Activated T-cell treated with anti-CD3 and anti-CD28 coated beads, Interleukin-2, amount 50 U/mL, for 48 hours (primary cell): Measurements from ENCODE around the gene CYP39A1.
"Not testable (repeated sequence)": the region's sequence is repeated elsewhere in the genome, so short reads cannot be mapped to it uniquely, and the experiment has no call there.

Experiments used
- DNase-seq, 2 experiments: peaks; one replicate each; pipeline ENCODE4 v3.0.0-alpha.2; 2020

The CYP39A1 gene

DNA sequence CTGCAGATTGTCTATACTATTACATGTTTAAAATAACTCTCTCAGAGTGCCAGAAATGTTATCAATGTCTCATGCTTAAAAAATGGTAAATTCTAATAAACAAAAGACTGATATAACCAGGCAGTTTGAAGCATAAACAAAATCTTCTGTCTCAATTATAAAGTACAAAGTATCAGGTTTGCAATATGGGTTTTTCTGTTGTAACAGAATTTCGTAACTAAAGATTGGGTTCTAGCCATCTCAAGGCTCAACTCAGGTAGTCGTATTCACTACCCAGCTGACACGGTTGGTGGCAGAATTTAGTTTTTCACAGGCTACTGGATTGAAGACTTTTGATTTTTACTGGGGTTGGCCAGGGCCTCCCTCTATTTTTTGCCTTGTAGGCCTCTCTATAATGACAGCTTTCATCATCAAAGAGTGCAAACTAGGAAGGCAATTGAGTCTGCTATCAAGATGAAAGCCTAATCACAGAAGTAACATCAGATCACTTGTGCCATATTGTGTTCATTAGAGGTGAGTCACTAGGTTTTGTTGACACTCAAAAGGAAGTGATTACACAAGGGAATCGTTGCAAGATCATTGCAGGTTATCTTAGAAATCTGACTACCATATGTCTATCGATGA, 3.6 kb downstream of the CYP39A1 start:
- DNase-seq, result no peak

DNA sequence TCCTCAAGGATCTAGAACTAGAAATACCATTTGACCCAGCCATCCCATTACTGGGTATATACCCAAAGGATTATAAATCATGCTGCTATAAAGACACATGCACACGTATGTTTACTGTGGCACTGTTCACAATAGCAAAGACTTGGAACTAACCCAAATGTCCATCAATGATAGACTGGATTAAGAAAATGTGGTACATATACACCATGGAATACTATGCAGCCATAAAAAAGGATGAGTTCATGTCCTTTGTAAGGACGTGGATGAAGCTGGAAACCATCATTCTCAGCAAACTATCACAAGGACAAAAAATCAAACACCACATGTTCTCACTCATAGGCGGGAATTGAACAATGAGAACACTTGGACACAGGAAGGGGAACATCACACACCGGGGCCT, 4.5 kb downstream of the CYP39A1 start:
- not testable (repeated sequence) for DNase-seq

DNA sequence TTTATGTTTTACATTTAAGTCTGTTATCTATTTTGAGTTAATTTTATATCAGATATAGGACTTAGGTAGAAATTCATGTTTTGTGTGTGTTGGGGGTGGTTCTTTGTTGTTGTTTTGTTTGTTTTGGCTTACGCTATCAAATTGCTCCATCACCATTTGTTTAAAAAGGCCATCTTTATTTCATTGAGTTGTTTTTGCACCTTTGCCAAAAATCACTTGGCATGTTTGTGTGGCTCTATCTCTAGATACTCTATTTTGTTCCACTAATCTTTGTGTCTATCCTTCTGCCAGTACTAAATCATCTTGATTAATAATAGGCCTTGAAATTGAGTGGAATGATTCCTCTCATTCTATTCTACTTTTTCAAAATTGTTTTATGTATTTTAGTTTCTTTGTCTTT, 7.4 kb downstream of the CYP39A1 start:
- no peak for DNase-seq

DNA sequence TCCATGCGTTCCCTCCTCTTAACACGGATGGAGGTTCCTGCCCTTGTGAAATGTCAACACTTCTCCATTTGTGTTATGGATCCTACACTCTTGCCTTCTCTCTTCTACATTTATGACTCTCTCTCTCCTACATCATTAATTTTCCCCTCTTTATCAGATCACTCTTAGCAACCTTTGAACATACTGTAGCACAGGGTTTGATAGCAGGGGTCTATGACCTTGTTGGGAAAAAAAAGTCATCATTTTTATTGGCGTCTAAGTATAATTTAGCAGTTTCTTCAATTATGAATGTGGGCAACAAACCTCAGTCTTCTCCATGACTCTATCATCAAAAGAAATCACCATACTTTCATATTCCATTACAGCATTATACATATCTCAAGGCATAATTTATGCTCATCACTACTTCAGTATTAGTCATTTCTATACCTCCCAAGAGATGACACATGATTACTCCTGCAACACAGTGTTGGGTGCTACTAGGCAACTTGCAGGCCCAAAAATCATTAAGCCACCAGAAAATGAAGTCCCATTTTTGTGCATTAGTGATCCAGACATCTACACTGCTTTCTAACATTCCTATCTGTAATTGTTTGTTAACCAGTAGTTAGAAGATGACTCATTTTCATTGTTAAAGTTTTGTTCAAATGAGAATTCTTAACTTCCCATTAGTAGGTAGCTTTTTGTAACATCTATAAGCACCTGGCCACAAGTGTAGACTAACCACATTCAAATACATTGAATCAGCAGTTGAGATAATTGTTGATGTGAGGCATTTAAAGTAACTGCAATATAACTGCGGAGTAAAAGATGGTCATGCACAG, 9.5 kb downstream of the CYP39A1 start:
- DNase-seq, result no peak

DNA sequence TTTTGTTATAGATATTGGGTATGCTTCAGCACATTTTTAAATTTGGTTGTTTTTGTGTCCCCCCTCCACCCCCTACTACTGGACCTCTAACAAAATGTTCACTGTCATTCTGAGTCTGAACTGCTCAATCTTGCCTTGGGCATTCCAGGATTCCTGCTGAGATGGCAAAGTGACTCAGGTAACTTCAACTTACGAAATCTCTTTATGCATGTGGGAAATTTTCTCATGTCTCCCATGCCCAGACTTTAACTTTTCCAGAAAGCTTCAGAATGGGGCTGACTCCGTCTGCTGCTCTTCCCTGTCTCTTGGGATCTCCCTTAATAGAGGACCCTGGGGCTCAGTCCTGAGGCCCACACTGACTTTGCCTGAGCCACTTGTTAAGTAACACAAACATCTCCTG, 14.0 kb downstream of the CYP39A1 start:
- no peak for DNase-seq

DNA sequence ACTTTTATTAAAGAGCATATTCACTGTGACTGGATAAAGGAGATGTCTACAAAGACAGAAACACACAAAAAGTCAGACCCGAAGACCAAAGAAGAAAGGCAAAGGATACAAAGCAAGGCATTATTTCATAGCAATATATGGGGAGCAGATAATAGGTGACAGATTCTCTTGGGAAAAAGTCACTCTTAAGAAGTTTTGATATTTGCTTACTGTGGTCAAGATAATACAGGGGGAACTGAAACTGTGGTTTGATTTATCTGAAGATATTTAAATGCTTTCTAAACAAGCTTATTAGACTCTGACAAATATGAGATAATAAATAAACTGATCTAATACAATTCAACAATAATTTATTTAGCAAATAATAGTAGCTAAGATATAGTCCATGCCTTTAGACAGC, 14.7 kb downstream of the CYP39A1 start:
- no peak for DNase-seq

DNA sequence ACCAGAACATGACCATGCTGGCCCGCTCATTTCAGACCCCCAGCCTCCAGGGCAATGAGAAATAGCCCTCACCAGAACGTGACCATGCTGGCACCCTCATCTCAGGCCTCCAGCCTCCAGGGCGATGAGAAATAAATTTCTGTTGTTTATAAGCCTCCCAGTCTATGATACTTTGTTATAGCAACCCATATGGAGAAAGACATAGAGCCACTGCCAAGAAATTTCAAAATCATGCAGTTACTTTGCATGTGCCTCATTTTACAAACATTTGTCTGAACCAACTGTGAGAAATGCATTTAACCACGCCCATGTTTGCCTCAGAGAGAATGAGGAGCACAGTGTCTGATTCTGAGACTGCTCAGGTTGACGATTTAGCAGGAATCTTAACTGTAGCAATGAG, 15.5 kb downstream of the CYP39A1 start:
- DNase-seq, result no peak

DNA sequence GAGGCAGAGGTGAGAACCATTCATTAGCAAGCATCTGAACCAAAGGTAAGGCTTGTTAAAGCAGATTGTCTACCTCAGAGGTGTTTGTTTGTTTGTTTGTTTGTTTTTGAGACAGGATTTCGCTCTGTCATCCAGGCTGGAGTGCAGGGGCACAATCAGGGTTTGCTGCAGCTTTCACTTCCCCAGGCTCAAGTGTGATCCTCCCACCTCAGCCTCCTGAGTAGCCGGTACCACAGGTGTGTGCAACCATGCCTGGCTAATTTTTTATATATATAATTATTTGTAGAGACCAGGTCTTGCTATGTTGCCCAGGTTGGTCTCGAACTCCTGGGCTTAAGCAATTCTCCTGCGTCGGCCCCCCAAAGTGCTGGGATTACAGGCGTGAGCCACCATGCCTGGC, 17.2 kb downstream of the CYP39A1 start:
- no peak for DNase-seq

DNA sequence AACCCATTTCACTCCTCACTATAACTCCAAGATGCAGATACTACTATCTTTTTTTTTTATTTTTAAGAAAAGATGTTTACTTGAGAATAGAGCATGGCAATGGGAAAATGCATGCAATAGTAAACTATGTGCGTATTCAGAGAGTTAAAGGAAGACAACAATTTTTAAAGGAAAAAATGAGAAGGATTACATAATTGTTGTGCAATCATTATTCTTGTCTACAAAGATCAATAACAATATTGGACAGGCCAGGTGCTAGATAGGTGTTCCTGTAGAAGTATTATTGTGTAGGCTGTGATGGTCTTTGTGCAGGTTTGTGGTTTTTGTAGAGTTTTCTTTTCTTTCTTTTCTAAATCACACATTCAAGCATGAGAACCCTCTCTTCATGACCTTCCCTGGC, 20.6 kb downstream of the CYP39A1 start:
- no peak for DNase-seq

DNA sequence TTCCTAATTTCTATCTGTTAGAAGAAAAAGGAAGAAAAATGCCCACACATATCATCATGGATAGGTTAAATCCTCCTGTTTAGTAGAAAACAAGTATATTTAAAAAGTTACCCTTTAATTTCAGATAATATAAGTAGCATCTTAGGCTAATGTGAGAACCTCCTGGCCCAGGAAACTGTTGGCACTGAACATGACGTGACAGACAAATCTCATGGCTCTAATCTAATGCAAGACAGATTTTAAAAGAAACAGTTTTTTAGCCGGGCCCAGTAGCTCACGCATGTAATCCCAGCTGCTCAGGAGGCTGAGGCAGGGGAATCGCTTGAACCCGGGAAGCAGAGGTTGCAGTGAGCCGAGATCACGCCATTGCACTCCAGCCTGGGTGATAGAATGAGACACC, 22.9 kb downstream of the CYP39A1 start:
- DNase-seq, result no peak

DNA sequence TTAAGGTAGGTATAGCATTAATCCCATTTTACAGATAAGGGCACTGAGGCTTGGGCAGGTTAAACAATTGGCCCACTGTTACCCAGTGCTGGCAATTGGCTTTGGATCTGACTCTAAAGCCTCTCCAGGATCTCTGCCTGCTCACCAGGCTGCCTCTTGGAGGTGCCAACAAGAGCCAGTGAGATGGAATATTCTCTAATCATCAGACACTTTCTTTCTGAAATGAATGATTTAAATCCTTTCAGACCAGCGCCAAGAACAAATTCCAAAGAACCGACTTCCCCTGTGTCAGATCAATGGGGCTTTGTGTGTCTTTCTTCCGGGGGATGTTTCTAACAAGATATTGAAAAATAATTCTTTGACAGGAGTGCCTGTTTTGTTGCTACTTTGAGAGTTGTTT, 23.6 kb downstream of the CYP39A1 start:
- DNase-seq, result no peak

DNA sequence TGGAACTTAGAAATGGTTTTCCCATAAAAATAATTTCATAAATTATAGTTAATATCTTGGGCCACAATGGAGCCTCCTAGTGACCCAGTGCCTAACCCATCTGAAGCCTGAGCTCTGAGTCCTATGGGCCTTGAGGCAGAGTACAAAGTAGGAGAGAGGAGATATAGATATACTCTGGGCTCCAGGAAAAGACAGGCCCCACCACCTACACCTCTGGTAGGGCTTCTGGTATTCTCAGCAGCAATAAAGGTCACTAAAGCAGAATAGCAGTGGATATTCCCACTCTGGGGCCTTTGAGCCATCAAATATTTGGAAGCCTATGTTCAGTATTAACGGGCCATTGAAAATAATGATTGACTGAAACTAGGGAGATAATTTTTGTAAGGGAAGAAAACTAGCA, 24.1 kb downstream of the CYP39A1 start:
- DNase-seq, result no peak

DNA sequence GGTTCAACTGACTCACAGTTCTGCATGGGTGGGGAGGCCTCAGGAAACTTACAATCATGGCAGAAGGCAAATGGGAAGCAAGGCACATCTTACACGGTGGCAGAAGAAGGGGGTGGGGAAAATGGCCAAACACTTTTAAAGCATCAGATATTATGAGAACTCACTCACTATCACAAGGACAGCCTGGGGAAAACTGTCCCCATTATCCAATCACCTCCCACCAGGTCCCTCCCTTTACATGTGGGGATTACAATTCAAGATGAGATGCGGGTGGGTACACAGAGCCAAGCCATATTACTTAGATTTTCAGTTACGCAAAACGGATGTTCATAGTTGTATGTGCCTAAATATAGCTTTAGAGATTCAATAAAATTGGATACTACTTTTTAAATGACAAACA, 25.6 kb downstream of the CYP39A1 start:
- no peak for DNase-seq

DNA sequence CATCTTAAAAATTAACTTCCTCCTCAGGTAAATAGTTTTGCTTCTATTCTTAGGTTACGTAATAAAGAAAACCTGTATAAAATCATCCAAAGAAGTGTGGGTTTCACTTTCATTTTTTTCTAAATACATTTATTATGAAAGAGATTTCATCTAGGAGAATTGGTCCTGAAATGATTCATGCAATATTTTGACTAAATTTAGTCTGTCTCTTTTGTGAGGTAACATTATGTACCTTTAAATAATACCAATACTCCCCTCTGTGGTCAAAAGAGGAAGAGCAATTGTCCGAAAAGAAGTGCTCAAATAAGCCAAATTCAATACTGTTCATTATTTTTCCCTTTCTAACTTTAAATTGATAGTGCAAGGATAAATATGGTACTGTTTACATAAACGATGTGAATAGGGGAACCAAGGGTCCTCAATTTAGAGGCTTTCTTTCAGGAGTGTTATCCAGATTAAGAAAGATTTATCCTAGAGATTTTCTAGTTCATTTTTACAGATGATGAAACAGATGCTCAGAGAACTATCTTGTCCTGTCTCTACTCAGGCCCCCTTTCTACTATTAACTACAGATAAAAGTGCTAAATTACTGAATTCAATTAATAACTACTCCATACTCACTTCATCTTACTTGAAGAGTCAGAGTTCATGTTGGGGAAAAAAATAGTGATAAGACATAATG, 26.2 kb downstream of the CYP39A1 start:
- no peak for DNase-seq

DNA sequence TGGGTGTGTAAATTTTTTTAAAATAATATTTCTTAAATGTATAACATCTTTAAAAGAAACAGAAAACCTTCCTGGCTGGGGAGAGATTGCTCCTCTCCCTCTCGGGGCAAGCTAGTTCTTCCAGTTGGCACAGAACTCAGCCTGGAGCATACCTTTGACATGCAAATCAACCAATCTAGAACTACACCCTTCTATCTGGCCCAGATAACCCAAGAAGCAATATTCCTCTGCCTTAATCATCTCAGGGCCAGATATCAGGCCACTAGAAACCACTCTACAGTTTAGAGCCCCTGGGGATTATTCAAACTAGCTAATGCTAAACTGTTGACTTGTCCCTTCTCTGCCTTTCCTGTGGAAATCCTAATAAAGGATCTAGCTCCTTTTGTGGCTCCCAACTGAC, 33.9 kb downstream of the CYP39A1 start:
- DNase-seq, result no peak

DNA sequence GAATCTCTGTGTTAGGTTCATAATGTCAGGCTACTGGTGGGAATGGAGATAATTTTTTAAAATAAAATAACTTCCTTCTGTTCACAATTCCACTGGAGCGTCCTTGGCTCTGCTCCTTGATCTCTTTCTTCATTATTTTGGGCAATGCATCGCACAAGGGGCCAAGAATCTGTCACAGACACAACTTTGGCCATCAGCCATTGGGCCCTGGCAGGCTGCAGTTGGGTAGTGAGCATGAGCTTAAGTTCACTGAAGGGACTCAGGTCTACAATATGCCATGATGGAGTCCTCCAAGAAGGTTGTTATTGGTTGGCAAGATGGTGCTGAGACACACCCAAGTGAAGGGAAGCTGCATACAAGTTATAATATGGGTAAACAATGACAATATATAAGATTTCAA, 40.0 kb downstream of the CYP39A1 start:
- no peak for DNase-seq

DNA sequence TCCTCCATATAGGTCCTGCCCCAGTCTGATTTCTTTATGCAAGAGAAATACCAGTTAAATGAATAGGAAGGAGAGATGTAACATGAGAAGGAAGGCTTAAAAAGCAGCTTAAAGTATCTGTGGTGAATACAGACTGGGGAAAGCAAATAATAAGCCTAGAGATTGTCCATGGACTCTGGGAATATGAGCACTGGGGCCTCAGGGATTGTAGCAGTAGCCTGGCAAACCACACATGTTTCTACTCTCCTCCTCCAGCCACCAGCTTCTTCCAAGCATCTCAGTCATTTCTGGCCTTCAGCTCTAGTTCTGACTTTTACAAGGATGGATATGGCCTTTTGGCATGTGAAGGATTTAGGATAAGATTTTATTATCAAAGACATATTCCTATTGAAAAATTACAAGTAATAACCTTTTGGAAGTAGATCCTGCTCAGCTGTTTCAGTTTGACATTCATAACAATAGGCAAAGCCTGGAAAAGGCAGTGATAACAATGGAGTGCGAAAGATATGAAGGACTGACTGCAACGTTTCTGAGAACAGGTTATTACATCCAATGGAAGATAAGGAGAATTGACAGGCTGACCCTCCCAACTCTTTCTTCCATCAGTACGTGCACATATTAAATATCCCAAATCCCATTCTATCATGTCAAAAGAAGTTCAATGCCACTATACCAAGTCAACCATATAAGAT, 41.6 kb downstream of the CYP39A1 start:
- no peak for DNase-seq

DNA sequence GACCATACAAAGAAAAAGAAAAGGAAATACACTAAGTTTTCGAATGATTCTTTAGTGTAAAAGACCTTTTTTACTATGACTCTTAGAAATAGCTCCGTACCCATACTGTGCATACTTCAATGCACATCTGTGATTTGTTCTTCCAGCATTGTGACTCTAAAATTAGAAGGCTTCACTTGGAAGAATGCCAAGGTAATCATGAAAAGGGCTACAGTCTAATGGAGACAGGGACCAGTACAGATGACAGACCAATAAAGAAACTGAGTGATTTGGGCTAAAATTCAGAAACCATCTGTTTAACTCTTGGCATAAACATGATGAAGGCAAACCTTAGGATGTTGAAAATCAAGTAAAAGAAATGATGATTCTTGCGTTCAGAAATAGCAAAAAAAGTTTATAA, 46.3 kb downstream of the CYP39A1 start:
- DNase-seq, result no peak

DNA sequence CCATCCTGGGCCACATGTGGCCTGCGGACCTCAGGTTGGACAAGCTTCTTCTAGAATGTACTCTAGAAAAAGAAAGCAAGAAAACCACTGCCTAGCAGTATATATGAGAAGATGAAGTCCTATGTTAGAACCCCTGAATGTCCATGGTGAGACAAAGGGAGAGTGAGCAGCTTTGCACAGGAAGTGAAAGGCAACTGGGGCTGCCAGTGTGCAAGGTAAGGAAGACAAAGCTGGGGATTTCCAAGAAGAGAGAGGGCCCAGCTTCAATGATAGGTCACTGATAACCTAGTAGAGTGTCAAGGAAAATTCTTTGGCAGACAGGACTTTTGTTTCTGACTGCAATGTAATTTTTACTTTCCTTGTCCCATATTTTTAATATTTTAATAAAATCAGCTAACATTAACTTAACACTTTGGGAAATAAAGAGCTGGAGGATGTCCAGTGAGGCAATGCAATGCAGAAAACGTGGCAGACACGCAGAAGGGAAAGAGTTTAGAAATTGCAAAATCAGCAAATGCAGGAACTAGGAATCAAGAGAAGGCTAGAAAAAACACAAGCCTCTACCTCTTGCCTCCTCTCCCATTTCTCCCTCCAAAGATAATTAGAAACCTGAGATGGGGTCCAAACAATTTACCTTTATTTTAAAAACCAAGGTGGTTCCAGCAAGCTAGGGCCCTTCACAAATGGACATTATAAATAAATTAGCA, 47.4 kb downstream of the CYP39A1 start:
- no peak for DNase-seq

DNA sequence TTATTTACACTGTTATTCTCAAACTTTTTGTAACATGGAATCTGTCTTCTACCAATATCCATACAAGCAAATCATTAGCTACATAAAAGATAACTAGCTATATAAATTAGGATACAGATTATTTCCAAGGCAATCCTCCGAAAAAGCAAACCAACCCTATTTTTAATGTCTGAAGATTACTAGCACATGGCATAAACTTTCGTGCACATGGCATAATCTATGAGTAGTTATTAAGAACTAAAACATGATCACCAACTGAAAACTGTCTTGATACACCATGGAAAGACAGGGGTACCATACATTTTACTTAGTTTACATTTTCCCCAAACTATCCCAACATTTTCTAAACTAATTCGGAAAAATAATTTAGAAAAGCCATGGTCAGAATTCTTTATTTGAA, 54.4 kb downstream of the CYP39A1 start:
- DNase-seq, result no peak

DNA sequence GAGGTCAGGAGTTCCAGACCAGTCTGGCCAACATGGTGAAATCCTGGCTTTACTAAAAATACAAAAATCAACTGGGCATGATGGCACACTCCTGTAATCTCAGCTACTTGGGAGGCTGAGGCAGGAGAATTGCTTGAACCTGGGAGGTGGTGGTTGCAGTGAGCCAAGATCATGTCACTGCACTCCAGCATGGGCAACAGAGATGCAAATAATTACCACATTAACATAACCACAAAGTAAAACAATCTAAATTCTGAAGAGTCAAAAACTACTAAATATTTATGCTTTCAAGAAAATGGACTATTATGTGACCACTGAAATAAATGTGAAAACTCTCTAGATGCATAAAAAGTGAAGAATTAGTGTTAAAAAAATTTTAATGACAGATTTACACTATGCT, 59.9 kb downstream of the CYP39A1 start:
- no peak for DNase-seq

DNA sequence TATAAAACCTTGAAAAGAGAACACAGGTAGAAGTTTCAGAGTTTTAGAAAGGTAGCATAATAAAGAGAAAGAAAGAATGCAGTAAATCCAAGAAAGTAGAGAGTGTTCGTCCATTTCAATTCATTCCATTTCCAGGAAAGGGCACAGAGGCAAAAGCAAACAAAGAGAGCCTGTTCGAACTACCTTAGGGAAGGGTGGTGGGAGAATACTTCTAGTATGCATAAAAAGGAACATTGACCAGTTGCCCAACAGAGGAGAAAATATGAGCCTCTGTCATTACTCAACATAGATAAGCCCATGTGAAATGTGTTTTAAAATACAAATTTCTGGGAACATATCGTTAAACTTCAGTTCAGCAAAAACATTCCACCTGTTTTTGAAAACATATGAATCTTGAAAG, 60.6 kb downstream of the CYP39A1 start:
- no peak for DNase-seq

DNA sequence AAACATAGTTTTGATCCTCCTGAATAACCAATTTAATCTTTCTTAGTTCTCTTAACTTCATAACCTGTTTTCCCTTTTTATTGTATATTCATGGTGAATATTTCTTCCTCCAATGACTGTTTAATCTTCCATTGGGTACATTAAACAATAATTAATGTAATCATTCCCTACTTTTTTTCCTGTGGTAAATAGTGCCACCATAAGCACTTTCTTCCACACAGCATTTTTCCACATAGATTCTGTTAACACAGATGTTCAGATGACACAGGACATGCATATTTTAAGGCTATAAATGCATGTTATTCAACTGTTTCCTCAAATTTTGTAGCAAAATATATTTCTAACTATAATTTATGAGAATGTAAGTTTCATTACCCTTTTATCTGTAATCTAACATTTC, 61.9 kb downstream of the CYP39A1 start:
- no peak for DNase-seq
